Osteocyte (in vitro differentiated cells): ENCODE results near the gene C22orf31. TPM values are rescaled to one million over a fixed set of nuclear protein-coding genes. Genes with fewer than 3 reads are reported as not detected.

Experiments
- DNase-seq: peaks from one replicate; pipeline ENCODE4 v3.0.0; 2021; ENCODE audit warnings: mixed read lengths; ENCODE audit not compliant: unreplicated experiment; ENCODE audit errors: extremely low spot score
- H3K27ac Mint-ChIP-seq: one replicate; pipeline ENCODE4 v1.8.0; 2021; ENCODE audit warnings: mild to moderate bottlenecking, mixed read lengths; ENCODE audit not compliant: unreplicated experiment
- H3K27me3 Mint-ChIP-seq: one replicate; pipeline ENCODE4 v1.8.0; 2021; ENCODE audit warnings: mixed read lengths; ENCODE audit not compliant: unreplicated experiment
- H3K36me3 Mint-ChIP-seq: one replicate; pipeline ENCODE4 v1.8.0; 2021; ENCODE audit warnings: mixed read lengths; ENCODE audit not compliant: unreplicated experiment
- H3K4me1 Mint-ChIP-seq: one replicate; pipeline ENCODE4 v1.8.0; 2021; ENCODE audit warnings: mixed read lengths; ENCODE audit not compliant: unreplicated experiment
- H3K4me3 Mint-ChIP-seq: one replicate; pipeline ENCODE4 v1.8.0; 2021; ENCODE audit warnings: mild to moderate bottlenecking, moderate library complexity, mixed read lengths; ENCODE audit not compliant: unreplicated experiment
- H3K9me3 Mint-ChIP-seq: one replicate; pipeline ENCODE4 v1.8.0; 2021; ENCODE audit warnings: mixed read lengths; ENCODE audit not compliant: unreplicated experiment
- total RNA-seq: library from RNA; stranded (reverse); gene quantifications from 2 replicates; pipeline ENCODE4 v1.2.1, GENCODE V29; 2021
- TF ChIP-seq, protein P1 (sequence below): fragments of 200-600 bp; sonication (generic); IDR thresholded peaks from 2 replicates; pipeline ENCODE4 v1.5.0; 2021; ENCODE audit warnings: antibody characterized with exemption, mild to moderate bottlenecking, moderate library complexity

C22orf31 gene
- total RNA-seq, 1 donor from 2014 or later, result not detected

DNA sequence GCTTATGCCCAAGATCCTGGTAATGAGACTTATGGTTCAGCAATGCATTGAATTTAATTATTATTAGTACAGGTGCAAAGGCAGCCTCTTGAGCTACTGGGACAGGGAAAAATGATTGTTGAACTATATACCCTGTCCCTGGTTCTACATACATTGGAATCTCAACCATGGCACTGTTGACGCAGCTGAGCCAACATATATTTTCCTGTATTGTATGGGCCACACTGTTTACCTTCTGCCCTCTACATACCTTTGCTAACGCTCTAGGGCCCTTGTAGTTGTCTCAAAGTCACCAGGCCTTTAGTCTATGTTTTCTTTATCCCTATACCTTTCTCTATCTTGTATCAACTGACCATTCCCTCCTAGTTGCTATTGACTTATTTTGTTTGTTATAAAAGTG lies 33.8 kb upstream of the C22orf31 start:
- H3K9me3 Mint-ChIP-seq, result no peaks in the 10 kb centered on the region
- no peak overlapping the region for H3K4me3 Mint-ChIP-seq
- TF ChIP-seq, protein P1, sequence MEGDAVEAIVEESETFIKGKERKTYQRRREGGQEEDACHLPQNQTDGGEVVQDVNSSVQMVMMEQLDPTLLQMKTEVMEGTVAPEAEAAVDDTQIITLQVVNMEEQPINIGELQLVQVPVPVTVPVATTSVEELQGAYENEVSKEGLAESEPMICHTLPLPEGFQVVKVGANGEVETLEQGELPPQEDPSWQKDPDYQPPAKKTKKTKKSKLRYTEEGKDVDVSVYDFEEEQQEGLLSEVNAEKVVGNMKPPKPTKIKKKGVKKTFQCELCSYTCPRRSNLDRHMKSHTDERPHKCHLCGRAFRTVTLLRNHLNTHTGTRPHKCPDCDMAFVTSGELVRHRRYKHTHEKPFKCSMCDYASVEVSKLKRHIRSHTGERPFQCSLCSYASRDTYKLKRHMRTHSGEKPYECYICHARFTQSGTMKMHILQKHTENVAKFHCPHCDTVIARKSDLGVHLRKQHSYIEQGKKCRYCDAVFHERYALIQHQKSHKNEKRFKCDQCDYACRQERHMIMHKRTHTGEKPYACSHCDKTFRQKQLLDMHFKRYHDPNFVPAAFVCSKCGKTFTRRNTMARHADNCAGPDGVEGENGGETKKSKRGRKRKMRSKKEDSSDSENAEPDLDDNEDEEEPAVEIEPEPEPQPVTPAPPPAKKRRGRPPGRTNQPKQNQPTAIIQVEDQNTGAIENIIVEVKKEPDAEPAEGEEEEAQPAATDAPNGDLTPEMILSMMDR, result no peak
- peaks cover 28% of the 10 kb centered on the region for H3K4me1 Mint-ChIP-seq
- H3K27me3 Mint-ChIP-seq, result peaks cover 2% of the 10 kb centered on the region
- DNase-seq, result no peak
- H3K27ac Mint-ChIP-seq, result no peak overlapping the region
- no peaks in the 10 kb centered on the region for H3K36me3 Mint-ChIP-seq

DNA sequence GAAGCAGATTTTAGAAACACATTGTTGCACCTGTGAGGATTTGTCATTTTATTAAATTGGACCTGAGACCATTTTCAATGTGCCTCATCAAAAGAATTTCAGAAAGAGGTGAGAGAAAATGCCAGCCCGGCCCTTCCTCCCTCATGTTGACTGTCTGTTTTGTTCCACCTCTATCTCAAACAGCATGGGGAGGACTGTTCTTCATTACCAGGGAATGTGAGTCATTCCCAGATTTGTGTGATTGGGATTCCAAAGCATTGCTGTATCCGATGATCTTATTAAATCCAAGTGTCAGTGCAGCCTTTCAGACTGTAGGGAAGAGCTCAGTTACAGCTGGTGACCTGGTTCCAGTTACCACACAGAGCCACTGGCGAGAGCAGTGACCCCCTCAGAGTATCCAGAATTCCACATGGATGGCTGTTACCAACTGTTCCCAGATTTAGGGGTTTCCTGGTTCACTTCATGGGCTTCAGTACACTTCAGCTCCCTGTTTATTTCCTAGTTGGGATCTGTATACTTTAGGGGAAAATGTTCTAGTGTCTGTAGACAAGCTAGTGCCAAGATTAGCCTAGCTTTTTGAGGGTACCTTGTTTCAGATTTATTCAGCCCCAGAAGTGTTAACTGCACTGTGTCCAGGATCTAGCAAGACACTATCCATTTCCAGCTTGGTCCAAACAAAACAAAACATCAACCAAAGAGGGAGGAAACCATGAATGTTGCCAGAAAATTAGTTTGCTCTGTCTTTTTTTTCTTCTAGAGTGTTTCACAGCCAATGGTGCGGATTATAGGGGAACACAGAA lies 32.1 kb upstream of the C22orf31 start:
- H3K27ac Mint-ChIP-seq, result peak overlapping the region; percentile 58
- DNase-seq, result no peak
- peaks cover 28% of the 10 kb centered on the region for H3K4me1 Mint-ChIP-seq
- no peaks in the 10 kb centered on the region for H3K9me3 Mint-ChIP-seq
- H3K4me3 Mint-ChIP-seq, result no peak overlapping the region
- TF ChIP-seq, protein P1, result no peak
- peaks cover 6% of the 10 kb centered on the region for H3K27me3 Mint-ChIP-seq
- no peaks in the 10 kb centered on the region for H3K36me3 Mint-ChIP-seq

DNA sequence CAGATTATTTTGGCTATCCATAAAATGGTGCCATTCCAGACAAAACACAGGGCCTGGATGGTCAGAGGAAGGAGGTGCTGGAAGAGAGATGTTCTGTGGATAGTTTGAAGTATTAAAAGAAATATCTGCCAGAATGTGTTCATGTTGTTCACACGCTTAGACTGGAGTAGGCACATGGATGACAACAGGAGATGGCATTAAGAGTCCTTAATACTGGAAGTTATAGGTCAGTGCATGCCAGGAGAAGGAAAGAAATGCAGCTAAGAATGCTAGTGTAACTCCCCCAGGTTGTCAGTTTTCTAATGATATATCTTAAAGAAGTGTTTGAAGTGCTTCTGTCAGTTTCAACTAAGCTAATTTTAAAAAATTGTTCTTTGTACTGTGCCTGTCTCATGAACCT lies 31.4 kb upstream of the C22orf31 start:
- Mint-ChIP-seq H3K27ac (peak overlapping the region; percentile 58), H3K4me3 (no peak overlapping the region), H3K36me3 (no peaks in the 10 kb centered on the region), H3K27me3 (peaks cover 6% of the 10 kb centered on the region), H3K9me3 (no peaks in the 10 kb centered on the region), H3K4me1 (peaks cover 28% of the 10 kb centered on the region)
- TF ChIP-seq, protein P1, result no peak
- DNase-seq, result no peak

DNA sequence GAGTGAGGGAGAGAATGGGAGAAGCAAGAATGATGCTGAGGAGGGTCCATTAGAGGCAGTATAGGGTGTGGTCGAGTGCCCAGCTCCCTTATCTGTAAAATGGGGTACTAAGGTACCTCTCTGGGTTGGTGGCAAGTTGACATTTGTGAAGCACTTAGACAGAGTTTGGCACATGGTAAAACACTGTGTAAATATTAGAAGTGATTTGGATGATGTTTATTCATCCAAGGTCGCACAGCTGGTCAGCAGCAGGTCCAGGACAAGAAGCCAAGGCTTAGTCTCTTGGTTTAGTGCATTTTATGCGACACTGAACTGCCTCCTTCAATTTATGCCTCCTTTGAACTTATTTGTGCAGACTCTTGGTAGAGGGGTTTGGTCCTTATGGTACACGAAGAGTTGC lies 30.6 kb upstream of the C22orf31 start:
- Mint-ChIP-seq H3K4me3 (no peak overlapping the region), H3K36me3 (no peaks in the 10 kb centered on the region), H3K4me1 (peaks cover 26% of the 10 kb centered on the region), H3K27ac (no peak overlapping the region), H3K9me3 (no peaks in the 10 kb centered on the region), H3K27me3 (peaks cover 6% of the 10 kb centered on the region)
- DNase-seq, result no peak
- TF ChIP-seq, protein P1, result no peak

DNA sequence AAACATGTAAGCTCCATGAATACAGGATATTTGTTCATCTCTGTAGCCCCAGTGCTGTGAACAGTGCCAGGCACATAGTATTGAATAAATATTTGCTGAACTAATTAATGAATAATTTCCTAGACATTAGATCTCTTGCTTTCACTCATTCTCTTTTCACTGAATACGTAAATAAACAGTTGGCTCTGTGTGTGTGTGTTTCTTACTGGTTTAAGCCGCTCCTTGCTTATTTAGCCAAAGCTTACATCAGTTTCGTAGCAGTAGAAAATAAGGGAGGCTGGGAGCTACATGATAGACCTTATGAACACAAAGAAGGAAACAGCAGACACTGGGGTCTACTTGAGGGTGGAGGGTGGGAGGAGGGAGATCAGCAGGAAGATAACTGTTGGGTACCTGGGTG lies 28.4 kb upstream of the C22orf31 start:
- Mint-ChIP-seq H3K4me3 (no peak overlapping the region), H3K4me1 (peaks cover 18% of the 10 kb centered on the region), H3K36me3 (no peaks in the 10 kb centered on the region), H3K9me3 (no peaks in the 10 kb centered on the region), H3K27me3 (peaks cover 10% of the 10 kb centered on the region), H3K27ac (no peak overlapping the region)
- TF ChIP-seq, protein P1, result no peak
- no peak for DNase-seq
